K562 (cell line): ENCODE results near the gene YTHDC1. TPM values are rescaled to one million over a fixed set of nuclear protein-coding genes. Genes with fewer than 3 reads are reported as not detected.

Experiments
- ATAC-seq: fragments of 200-7000 bp; cut with Tn5 transposase; 3 replicates; pipeline ENCODE4 v1.9.1; 2020; ENCODE audit warnings: moderate library complexity
- BruUV-seq: library from RNA; stranded (reverse); fragments of 400-500 nt; replicated peaks from 2 replicates; lab custom pipeline; 2021; lab: Mats Ljungman, UMichigan
- CTCF ChIA-PET: fragments of 300-600 bp; formaldehyde crosslinking; extraction: SDS; loops from one replicate; lab custom pipeline; 2021; ENCODE audit warnings: low intra/inter-chr PET ratio; lab: Yijun Ruan, JAX
- POLR2A ChIA-PET: fragments of 300-600, 350-650 bp; sonication (Branson Sonifier 250); formaldehyde crosslinking; extraction: SDS; loops from one replicate; lab custom pipeline; 2021; ENCODE audit warnings: antibody characterized with exemption, inconsistent platforms; lab: Yijun Ruan, JAX
- DNase-seq, 4 experiments: peaks; one replicate each; pipeline versions ENCODE4 v3.0.0 to v3.0.0-alpha.2; 2011 to 2018; ENCODE audit warnings: low spot score in 3 of 4, mixed read lengths in 3 of 4; ENCODE audit errors: extremely low read depth in 1 of 4
- FAIRE-seq: peaks from 2 replicates; lab custom pipeline; 2011; peaks lifted over from hg19 to GRCh38; lab: Jason Lieb, UNC
- H2AFZ ChIP-seq: 2 replicates; pipeline ENCODE4 v1.6.0; 2011; ENCODE audit warnings: low read depth, low read length, control low read depth, inconsistent platforms
- H3K27ac ChIP-seq: fragments of 200-600 bp; 3 replicates; pipeline ENCODE4 v1.8.0; 2011; ENCODE audit warnings: low read depth, mild to moderate bottlenecking, control low read depth, inconsistent platforms, low read length, moderate library complexity, mixed read lengths; ENCODE audit errors: extremely low read depth
- H3K27me3 ChIP-seq, 2 experiments: fragments of 300-600 bp in 1 of 2; 2 replicates in 1 of 2; 3 replicates in 1 of 2; pipeline versions ENCODE4 v1.6.0 to v1.8.0; 2011; ENCODE audit warnings: inconsistent platforms in 2 of 2, low read length in 2 of 2, mild to moderate bottlenecking in 1 of 2, mixed read lengths in 1 of 2, moderate library complexity in 1 of 2; ENCODE audit not compliant: control insufficient read depth in 2 of 2, insufficient read depth in 2 of 2
- H3K36me3 ChIP-seq: fragments of 300-600 bp; 3 replicates; pipeline ENCODE4 v1.8.0; 2011; ENCODE audit warnings: mild to moderate bottlenecking, low read length, inconsistent platforms; ENCODE audit not compliant: control insufficient read depth, insufficient read depth
- H3K4me1 ChIP-seq, 2 experiments: fragments of 200-600 bp in 1 of 2; replicated peaks in 1 of 2; 2 replicates in 1 of 2; 3 replicates in 1 of 2; pipeline versions ENCODE4 v1.5.1 to v1.8.0; 2011; ENCODE audit warnings: inconsistent platforms in 2 of 2, low read length in 2 of 2, mild to moderate bottlenecking in 1 of 2, mixed read lengths in 1 of 2, moderate library complexity in 1 of 2; ENCODE audit not compliant: control insufficient read depth in 2 of 2, insufficient read depth in 2 of 2
- H3K4me2 ChIP-seq: 2 replicates; pipeline ENCODE4 v1.6.1; 2011; ENCODE audit warnings: low read length, control low read depth, inconsistent platforms, mixed read lengths; ENCODE audit not compliant: insufficient read depth
- H3K4me3 ChIP-seq: fragments of 200-600 bp; sonication (generic), shearing (Covaris generic); 2 replicates; pipeline ENCODE4 v1.5.1; 2016; ENCODE audit warnings: control low read depth, inconsistent platforms
- H3K79me2 ChIP-seq: fragments of 200-600 bp; 3 replicates; pipeline ENCODE4 v1.8.0; 2011; ENCODE audit warnings: low read length, inconsistent platforms; ENCODE audit not compliant: control insufficient read depth, insufficient read depth
- H3K9ac ChIP-seq, 2 experiments: 2 replicates each; pipeline versions ENCODE4 v1.6.0 to v1.6.1; 2011; ENCODE audit warnings: low read depth in 2 of 2, low read length in 2 of 2, control low read depth in 1 of 2, inconsistent platforms in 1 of 2, mild to moderate bottlenecking in 1 of 2, mixed read lengths in 1 of 2; ENCODE audit not compliant: insufficient read depth in 1 of 2
- H3K9me1 ChIP-seq: one replicate; pipeline ENCODE4 v1.6.0; 2011; ENCODE audit warnings: inconsistent platforms, mild to moderate bottlenecking, low read length, moderate library complexity; ENCODE audit not compliant: control insufficient read depth, insufficient read depth
- H3K9me3 ChIP-seq: replicated peaks from 2 replicates; pipeline ENCODE4 v1.5.1; 2011; ENCODE audit warnings: low read depth, low read length, inconsistent platforms; ENCODE audit not compliant: control insufficient read depth, insufficient read depth
- H4K20me1 ChIP-seq: replicated peaks from 2 replicates; pipeline ENCODE4 v1.6.1; 2011; ENCODE audit warnings: low read length, inconsistent platforms, mixed read lengths; ENCODE audit not compliant: control insufficient read depth, insufficient read depth
- ARID1B ChIP-seq: fragments of 450-650 bp; IDR thresholded peaks from 2 replicates; pipeline ENCODE4 v1.6.1; 2016; ENCODE audit warnings: antibody characterized with exemption, mild to moderate bottlenecking, inconsistent platforms
- CBFA2T2 ChIP-seq: fragments of 450-650 bp; conservative IDR thresholded peaks from 2 replicates; pipeline ENCODE4 v1.6.1; 2017; ENCODE audit warnings: mild to moderate bottlenecking
- CBFA2T3 ChIP-seq: fragments of 450-650 bp; IDR thresholded peaks from 2 replicates; pipeline ENCODE4 v1.6.1; 2017
- CBFB ChIP-seq: sonication (generic); formaldehyde crosslinking; IDR thresholded peaks from 2 replicates; pipeline ENCODE4 v1.4.0; 2020; ENCODE audit warnings: mild to moderate bottlenecking, missing genetic modification reagents
- GTF2F1 ChIP-seq: IDR thresholded peaks from 2 replicates; pipeline ENCODE4 v1.6.1; 2011; ENCODE audit warnings: low read depth, low read length, improper control_type of control experiment
- NCOA2 ChIP-seq, 2 experiments: fragments of 450-650 bp; IDR thresholded peaks; 2 replicates each; pipeline ENCODE4 v1.6.1; 2018; ENCODE audit warnings: mild to moderate bottlenecking in 2 of 2, moderate library complexity in 1 of 2; ENCODE audit not compliant: partially characterized antibody in 2 of 2
- RFX1 ChIP-seq: fragments of 450-650 bp; IDR thresholded peaks from 2 replicates; pipeline ENCODE4 v1.6.1; 2016; ENCODE audit warnings: mild to moderate bottlenecking, moderate library complexity
- SMARCA4 ChIP-seq: fragments of 450-650 bp; IDR thresholded peaks from 2 replicates; pipeline ENCODE4 v1.6.1; 2016
- TAL1 ChIP-seq: fragments of 450-650 bp; IDR thresholded peaks from 2 replicates; pipeline ENCODE4 v1.6.1; 2016; ENCODE audit warnings: mild to moderate bottlenecking
- TCF3 ChIP-seq: sonication (generic); formaldehyde crosslinking; IDR thresholded peaks from 2 replicates; pipeline ENCODE4 v1.4.0; 2020; ENCODE audit warnings: mild to moderate bottlenecking, missing genetic modification reagents
- TEAD4 ChIP-seq, 2 experiments: sonication (generic) in 1 of 2; formaldehyde crosslinking in 1 of 2; IDR thresholded peaks; 2 replicates each; pipeline versions ENCODE4 v1.6.1 to v1.8.0; 2012 to 2022; ENCODE audit warnings: borderline replicate concordance in 1 of 2, inconsistent platforms in 1 of 2, low read length in 1 of 2, mild to moderate bottlenecking in 1 of 2, missing genetic modification reagents in 1 of 2
- TRIM24 ChIP-seq, 2 experiments: fragments of 450-650 bp; IDR thresholded peaks; 2 replicates each; pipeline ENCODE4 v1.6.1; 2016
- WHSC1 ChIP-seq: IDR thresholded peaks from one replicate; pipeline ENCODE4 v1.6.1; 2012; ENCODE audit warnings: low read length, control low read depth, inconsistent platforms
- ZBTB33 ChIP-seq: sonication (generic); formaldehyde crosslinking; IDR thresholded peaks from 2 replicates; pipeline ENCODE4 v1.8.1; 2023; ENCODE audit warnings: mild to moderate bottlenecking, missing genetic modification reagents
- ZNF384 ChIP-seq: IDR thresholded peaks from 2 replicates; pipeline ENCODE4 v1.6.1; 2012; ENCODE audit warnings: low read depth, low read length, improper control_type of control experiment
- WGBS: fragments of 100-300 bp; shearing (Covaris generic); methylation state at CpG from one replicate; pipeline ENCODE4 v1.1.6; 2016; ENCODE audit warnings: low coverage, mixed read lengths; ENCODE audit not compliant: insufficient coverage; ENCODE audit errors: missing lambda C conversion rate; 5-methylcytosine and 5-hydroxymethylcytosine counted together
- in situ Hi-C: fragments of 300-500 bp; cut with MboI; formaldehyde crosslinking; loops from 4 replicates; pipeline ENCODE4 v1.15.0; 2018; ENCODE audit warnings: inconsistent platforms, mixed read lengths
- intact Hi-C: fragments of 100-400 bp; cut with micrococcal nuclease; formaldehyde crosslinking; loops from 2 replicates; pipeline ENCODE4 v1.14.2; 2022
- polyA plus RNA-seq, 8 experiments: library from polyadenylated mRNA; depleted of rRNA in 4 of 8; stranded (reverse) in 5 of 8; unstranded in 3 of 8; fragments of >200 nt; fragmentation: Nextera tagmentation in 2 of 8; fragmentation: Illumina TruSeq in 1 of 8; extraction: Ambion mirVana in 2 of 8; extraction: Trizol in 1 of 8; gene quantifications; 2 replicates each; pipeline versions ENCODE4 v1.2.1 to v1.2.3, GENCODE V29; 2011 to 2014; ENCODE audit warnings: inconsistent platforms in 1 of 8, missing spikeins in 1 of 8
- total RNA-seq, 7 experiments: library from RNA; depleted of rRNA in 6 of 7; stranded (reverse); fragments of >200 nt in 6 of 7; fragmentation: Illumina TruSeq in 2 of 7; extraction: Trizol in 2 of 7; gene quantifications; 2 replicates each; pipeline versions ENCODE4 v1.2.1 to v1.2.3, GENCODE V29; 2011 to 2021; ENCODE audit warnings: low replicate concordance in 1 of 7

The YTHDC1 gene
- total and polyA plus RNA-seq, 9 of the 15 experiments (the other 6 are each of a cell fraction or from before 2014, with no cell fraction given) = 9.8 to 65.4 (median 51.7) TPM

GRCh38 chr4:68344785-68345184, 5.1 kb downstream of the YTHDC1 start:
- Histone ChIP-seq H3K9ac (no peak overlapping the region), H3K79me2 (peaks cover 100% of the 10 kb centered on the region), H3K4me3 (no peak overlapping the region), H3K27me3 (no peaks in the 10 kb centered on the region), H3K4me1 (peaks cover 4 to 17% of the 10 kb centered on the region in 2 experiments; a peak in 3 of 5 replicates), H2AFZ (no peak overlapping the region), H4K20me1 (peaks cover 47% of the 10 kb centered on the region), H3K4me2 (no peak overlapping the region; the same call in 1 of the 2 replicates), H3K9me3 (no peaks in the 10 kb centered on the region), H3K9me1 (peaks cover 4% of the 10 kb centered on the region), H3K36me3 (peaks cover 17% of the 10 kb centered on the region; the same call in 2 of the 3 replicates), H3K27ac (no peak overlapping the region)
- TF ChIP-seq ZBTB33 (CRISPR knock-in tag) = peak; percentile 85
- no peak for TF ChIP-seq CBFB (CRISPR knock-in tag)
- 92% methylated on average over 5 of the region's 5 CpGs for WGBS
- CTCF ChIA-PET = no interaction called here
- no TSS peak for BruUV-seq
- in situ Hi-C loops = no loop called here
- DNase-seq (no peak), ATAC-seq (no peak), FAIRE-seq (no peak)
- intact Hi-C loops = no loop called here
- POLR2A ChIA-PET = interaction anchor here (1.2 to 2.2 kb wide), 2 partner anchors 11 to 20 kb away, joined by 3 to 8 read pairs; no protein-coding TSS in a partner anchor

GRCh38 chr4:68344049-68344448, 5.8 kb downstream of the YTHDC1 start:
- Histone ChIP-seq H3K4me1 (peaks cover 4 to 17% of the 10 kb centered on the region in 2 experiments; a peak in 3 of 5 replicates), H3K27me3 (no peaks in the 10 kb centered on the region)
- TF ChIP-seq CBFA2T2 (peak; percentile 64), RFX1 (no peak), TCF3 (CRISPR knock-in tag) (peak; percentile 52; the same call in 1 of the 2 replicates), TAL1 (peak; percentile 54), NCOA2 (IDR thresholded peaks at IDR 0.05; ENCODE audit: partially characterized antibody in 2 of 2) (no peak), ZNF384 (peak; percentile 57), TEAD4 (IDR thresholded peaks at IDR 0.05; ENCODE audit: low read length) (peak; percentile 62), TEAD4 (CRISPR knock-in tag; IDR thresholded peaks at IDR 0.05; ENCODE audit: borderline replicate concordance) (no peak), SMARCA4 (0 out of 2 replicates have a peak, but pooled peaks have one; percentile 20), CBFA2T3 (peak; percentile 78), GTF2F1 (no peak), ARID1B (peak; percentile 50), WHSC1 (no peak), TRIM24 (IDR thresholded peaks at IDR 0.05) (0 out of 4 replicates have a peak, but pooled peaks of 1 of the 2 experiments have one; percentile 10)
- TF ChIP-seq, all 486 proteins: peak for 9
- Histone ChIP-seq H3K79me2 (peaks cover 100% of the 10 kb centered on the region), H4K20me1 (peaks cover 52% of the 10 kb centered on the region), H3K4me3 (no peak overlapping the region), H3K36me3 (peaks cover 17% of the 10 kb centered on the region; the same call in 2 of the 3 replicates), H3K4me2 (no peak overlapping the region), H3K9me3 (no peaks in the 10 kb centered on the region), H3K9me1 (peaks cover 7% of the 10 kb centered on the region), H2AFZ (no peak overlapping the region), H3K9ac (no peak overlapping the region), H3K27ac (no peak overlapping the region)
- peak in 1 of 4 experiments; percentile 11 for DNase-seq
- FAIRE-seq = no peak
- in situ Hi-C loops (no loop called here), intact Hi-C loops (no loop called here)
- 14% methylated on average over 2 of the region's 2 CpGs for WGBS
- CTCF ChIA-PET = no interaction called here
- no TSS peak for BruUV-seq
- peak; percentile 17; the same call in 2 of the 3 replicates for ATAC-seq
- POLR2A ChIA-PET = interaction anchor here (1.2 to 2.2 kb wide), 2 partner anchors 10 to 20 kb away, joined by 3 to 8 read pairs; no protein-coding TSS in a partner anchor
